ENCODE data around the gene ZBTB17.

- no peak for TF ChIP-seq YY1 (IDR thresholded peaks at IDR 0.05; ENCODE audit: low read depth)
- TF ChIP-seq, protein P1, sequence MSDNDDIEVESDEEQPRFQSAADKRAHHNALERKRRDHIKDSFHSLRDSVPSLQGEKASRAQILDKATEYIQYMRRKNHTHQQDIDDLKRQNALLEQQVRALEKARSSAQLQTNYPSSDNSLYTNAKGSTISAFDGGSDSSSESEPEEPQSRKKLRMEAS (IDR thresholded peaks at IDR 0.05), result no peak
- no peak for TF ChIP-seq NFIC (IDR thresholded peaks at IDR 0.05)
- TF ChIP-seq, protein P2, sequence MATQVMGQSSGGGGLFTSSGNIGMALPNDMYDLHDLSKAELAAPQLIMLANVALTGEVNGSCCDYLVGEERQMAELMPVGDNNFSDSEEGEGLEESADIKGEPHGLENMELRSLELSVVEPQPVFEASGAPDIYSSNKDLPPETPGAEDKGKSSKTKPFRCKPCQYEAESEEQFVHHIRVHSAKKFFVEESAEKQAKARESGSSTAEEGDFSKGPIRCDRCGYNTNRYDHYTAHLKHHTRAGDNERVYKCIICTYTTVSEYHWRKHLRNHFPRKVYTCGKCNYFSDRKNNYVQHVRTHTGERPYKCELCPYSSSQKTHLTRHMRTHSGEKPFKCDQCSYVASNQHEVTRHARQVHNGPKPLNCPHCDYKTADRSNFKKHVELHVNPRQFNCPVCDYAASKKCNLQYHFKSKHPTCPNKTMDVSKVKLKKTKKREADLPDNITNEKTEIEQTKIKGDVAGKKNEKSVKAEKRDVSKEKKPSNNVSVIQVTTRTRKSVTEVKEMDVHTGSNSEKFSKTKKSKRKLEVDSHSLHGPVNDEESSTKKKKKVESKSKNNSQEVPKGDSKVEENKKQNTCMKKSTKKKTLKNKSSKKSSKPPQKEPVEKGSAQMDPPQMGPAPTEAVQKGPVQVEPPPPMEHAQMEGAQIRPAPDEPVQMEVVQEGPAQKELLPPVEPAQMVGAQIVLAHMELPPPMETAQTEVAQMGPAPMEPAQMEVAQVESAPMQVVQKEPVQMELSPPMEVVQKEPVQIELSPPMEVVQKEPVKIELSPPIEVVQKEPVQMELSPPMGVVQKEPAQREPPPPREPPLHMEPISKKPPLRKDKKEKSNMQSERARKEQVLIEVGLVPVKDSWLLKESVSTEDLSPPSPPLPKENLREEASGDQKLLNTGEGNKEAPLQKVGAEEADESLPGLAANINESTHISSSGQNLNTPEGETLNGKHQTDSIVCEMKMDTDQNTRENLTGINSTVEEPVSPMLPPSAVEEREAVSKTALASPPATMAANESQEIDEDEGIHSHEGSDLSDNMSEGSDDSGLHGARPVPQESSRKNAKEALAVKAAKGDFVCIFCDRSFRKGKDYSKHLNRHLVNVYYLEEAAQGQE (IDR thresholded peaks at IDR 0.05; ENCODE audit: low read depth), result no peak
- TF ChIP-seq USF1 (IDR thresholded peaks at IDR 0.05), result no peak
- no peak for TF ChIP-seq FOXM1 (IDR thresholded peaks at IDR 0.05; ENCODE audit: borderline replicate concordance, low read depth)
- no peak for TF ChIP-seq EP300 (IDR thresholded peaks at IDR 0.05; ENCODE audit: borderline replicate concordance)
- TF ChIP-seq CEBPB (IDR thresholded peaks at IDR 0.05), result no peak
- no peak for TF ChIP-seq CREB1 (IDR thresholded peaks at IDR 0.05; ENCODE audit: low read depth)
- TF ChIP-seq TAF1 (IDR thresholded peaks at IDR 0.05; ENCODE audit: low read depth), result no peak
- no peak for TF ChIP-seq RAD21 (IDR thresholded peaks at IDR 0.05; ENCODE audit: low read depth)
- TF ChIP-seq TEAD4 (IDR thresholded peaks at IDR 0.05), result no peak
Observed at GRCh38 chr1:15935056-15935950, 40.6 kb downstream of the ZBTB17 start.

Data from Ishikawa (cell line).